Peyer's patch (tissue), 4 donors: ENCODE measurements around the gene SIGLEC10. TPM values are rescaled to one million over a fixed set of nuclear protein-coding genes. Genes with fewer than 3 reads are reported as not detected.

Source experiments
- DNase-seq, 3 donors: peaks; one replicate each; pipeline ENCODE4 v3.0.0-alpha.2; 2017 to 2019
- H3K27ac ChIP-seq, 4 donors: fragments of 200-600 bp; sonication (generic); one replicate each; pipeline ENCODE4 v1.5.1; 2016 to 2019
- H3K27me3 ChIP-seq, 2 donors: fragments of 200-600 bp; sonication (generic); one replicate each; pipeline ENCODE4 v1.5.1; 2019
- H3K36me3 ChIP-seq, 3 donors: fragments of 200-600 bp; sonication (generic); one replicate each; pipeline ENCODE4 v1.5.1; 2016 to 2019
- H3K4me1 ChIP-seq, 4 donors: fragments of 200-600 bp; sonication (generic); one replicate each; pipeline ENCODE4 v1.5.1; 2016 to 2019
- H3K4me3 ChIP-seq, 4 donors: fragments of 200-600 bp; sonication (generic); 1 replicate in 3 of 4; 2 replicates in 1 of 4; pipeline ENCODE4 v1.5.1; 2016 to 2019; ENCODE audit warnings: mild to moderate bottlenecking in 1 of 4
- H3K9me3 ChIP-seq, 4 donors: fragments of 200-600 bp; sonication (generic); one replicate each; pipeline ENCODE4 v1.5.1; 2016 to 2019; ENCODE audit warnings: mild to moderate bottlenecking in 1 of 4
- POLR2A ChIP-seq, 2 donors: fragments of 450-650 bp; IDR thresholded peaks; one replicate each; pipeline ENCODE4 v1.5.1; 2017; ENCODE audit warnings: antibody characterized with exemption in 2 of 2, mild to moderate bottlenecking in 2 of 2, moderate library complexity in 2 of 2
- total RNA-seq, 4 donors: library from RNA; depleted of rRNA; stranded (reverse); fragments of >200 nt; gene quantifications; one replicate each; pipeline ENCODE4 v1.1.0, GENCODE V29; 2016
- TF ChIP-seq, protein P1 (sequence below), 6 experiments: fragments of 450-650 bp in 4 of 6; fragments of 200-600 bp in 2 of 6; sonication (generic) in 1 of 6; IDR thresholded peaks; one replicate each; pipeline ENCODE4 v1.5.1; 2017 to 2019; ENCODE audit warnings: antibody characterized with exemption in 6 of 6, mild to moderate bottlenecking in 3 of 6, moderate library complexity in 1 of 6

Gene SIGLEC10
- total RNA-seq, 4 donors from 2014 or later = 0.53 to 35.5 (median 3.0) TPM

DNA sequence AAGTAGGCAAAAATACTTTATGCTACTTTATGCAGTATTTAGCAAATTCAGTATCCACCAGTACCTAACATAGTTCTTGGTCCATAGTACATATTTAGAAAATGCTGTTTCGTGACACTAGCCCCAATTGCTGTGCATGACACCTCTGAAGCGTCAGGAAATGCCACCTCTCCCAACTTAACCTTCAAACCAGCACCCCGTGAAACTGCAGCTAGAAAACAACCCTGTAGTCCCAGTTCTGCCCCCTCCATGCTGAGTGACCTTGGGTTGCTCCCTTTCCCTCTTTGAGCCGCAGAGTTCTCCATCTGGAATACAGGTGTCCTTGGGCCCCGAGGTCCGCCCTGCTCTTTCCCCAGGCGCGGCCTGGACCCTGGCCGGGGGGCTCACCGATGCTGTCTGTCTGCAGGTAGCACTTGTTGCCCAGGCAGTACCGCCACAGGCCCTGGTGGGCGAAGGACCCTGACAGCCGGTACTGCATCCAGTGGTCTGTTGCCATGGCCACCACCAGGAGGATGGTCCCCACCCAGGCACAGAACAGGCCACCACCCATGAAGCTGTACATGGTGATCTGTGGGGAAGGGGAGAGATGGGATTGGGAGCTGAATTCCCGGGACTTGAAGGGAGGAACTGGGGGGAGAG, 30.4 kb downstream of the SIGLEC10 start:
- H3K27ac ChIP-seq = no peak overlapping the region
- no peaks in the 10 kb centered on the region for H3K36me3 ChIP-seq
- no peak overlapping the region for H3K4me3 ChIP-seq
- no peak for DNase-seq
- H3K9me3 ChIP-seq = no peaks in the 10 kb centered on the region
- no peak for TF ChIP-seq POLR2A (IDR thresholded peaks at IDR 0.05)
- TF ChIP-seq, protein P1, sequence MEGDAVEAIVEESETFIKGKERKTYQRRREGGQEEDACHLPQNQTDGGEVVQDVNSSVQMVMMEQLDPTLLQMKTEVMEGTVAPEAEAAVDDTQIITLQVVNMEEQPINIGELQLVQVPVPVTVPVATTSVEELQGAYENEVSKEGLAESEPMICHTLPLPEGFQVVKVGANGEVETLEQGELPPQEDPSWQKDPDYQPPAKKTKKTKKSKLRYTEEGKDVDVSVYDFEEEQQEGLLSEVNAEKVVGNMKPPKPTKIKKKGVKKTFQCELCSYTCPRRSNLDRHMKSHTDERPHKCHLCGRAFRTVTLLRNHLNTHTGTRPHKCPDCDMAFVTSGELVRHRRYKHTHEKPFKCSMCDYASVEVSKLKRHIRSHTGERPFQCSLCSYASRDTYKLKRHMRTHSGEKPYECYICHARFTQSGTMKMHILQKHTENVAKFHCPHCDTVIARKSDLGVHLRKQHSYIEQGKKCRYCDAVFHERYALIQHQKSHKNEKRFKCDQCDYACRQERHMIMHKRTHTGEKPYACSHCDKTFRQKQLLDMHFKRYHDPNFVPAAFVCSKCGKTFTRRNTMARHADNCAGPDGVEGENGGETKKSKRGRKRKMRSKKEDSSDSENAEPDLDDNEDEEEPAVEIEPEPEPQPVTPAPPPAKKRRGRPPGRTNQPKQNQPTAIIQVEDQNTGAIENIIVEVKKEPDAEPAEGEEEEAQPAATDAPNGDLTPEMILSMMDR (IDR thresholded peaks at IDR 0.05) = no peak
- no peaks in the 10 kb centered on the region for H3K4me1 ChIP-seq
- no peaks in the 10 kb centered on the region for H3K27me3 ChIP-seq

DNA sequence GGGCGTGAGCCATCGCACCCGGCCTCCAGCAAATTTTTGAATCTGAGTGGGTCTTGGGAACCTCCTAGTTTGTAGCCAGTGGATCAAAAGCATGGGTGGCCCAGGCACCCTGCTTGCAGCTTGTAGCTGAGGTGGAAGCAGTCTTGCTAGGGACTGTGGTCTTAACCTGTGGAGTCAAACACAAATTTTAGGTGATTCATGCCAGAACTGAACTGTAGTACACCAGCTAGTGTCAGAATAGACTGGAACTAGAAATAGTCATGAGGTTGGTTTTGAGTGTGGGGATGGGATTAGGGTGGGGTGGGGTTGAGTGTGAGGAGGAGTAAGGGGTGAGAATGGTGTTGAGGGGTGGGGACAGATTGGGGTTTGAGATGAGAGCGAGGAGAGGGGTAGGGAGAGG, 35.4 kb downstream of the SIGLEC10 start:
- Histone ChIP-seq H3K9me3 (peaks cover 0 to 7% (median 0%) of the 10 kb centered on the region in 4 donors), H3K36me3 (no peaks in the 10 kb centered on the region), H3K27me3 (no peaks in the 10 kb centered on the region), H3K27ac (no peak overlapping the region), H3K4me1 (no peaks in the 10 kb centered on the region), H3K4me3 (no peak overlapping the region)
- TF ChIP-seq, protein P1 (IDR thresholded peaks at IDR 0.05) = no peak
- TF ChIP-seq POLR2A (IDR thresholded peaks at IDR 0.05) = no peak
- DNase-seq = no peak

DNA sequence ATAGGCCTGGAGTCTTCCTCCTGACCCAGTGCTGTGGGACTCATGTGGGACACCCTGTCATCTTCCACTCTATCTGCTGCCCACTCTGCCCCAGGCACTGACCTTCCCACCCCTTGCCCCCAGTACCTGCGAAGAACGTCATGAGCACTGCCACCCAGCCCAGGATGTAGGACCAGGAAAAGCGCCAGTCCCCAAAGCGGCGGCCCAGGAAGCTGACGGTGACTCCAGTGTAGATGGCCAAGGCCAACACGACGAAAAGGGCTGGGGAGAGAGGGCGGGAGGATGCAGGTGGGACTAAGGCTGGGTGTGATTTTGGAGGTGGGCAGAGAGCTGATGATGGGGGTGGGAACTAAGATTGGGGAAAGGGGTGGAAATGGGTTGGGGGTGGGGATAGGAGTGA, 37.1 kb downstream of the SIGLEC10 start:
- no peak overlapping the region for H3K27ac ChIP-seq
- H3K9me3 ChIP-seq = peaks cover 0 to 7% (median 0%) of the 10 kb centered on the region in 4 donors
- TF ChIP-seq, protein P1 (IDR thresholded peaks at IDR 0.05) = no peak
- no peak for TF ChIP-seq POLR2A (IDR thresholded peaks at IDR 0.05)
- H3K4me1 ChIP-seq = no peaks in the 10 kb centered on the region
- H3K36me3 ChIP-seq = no peaks in the 10 kb centered on the region
- H3K27me3 ChIP-seq = no peaks in the 10 kb centered on the region
- no peak overlapping the region for H3K4me3 ChIP-seq
- no peak for DNase-seq

DNA sequence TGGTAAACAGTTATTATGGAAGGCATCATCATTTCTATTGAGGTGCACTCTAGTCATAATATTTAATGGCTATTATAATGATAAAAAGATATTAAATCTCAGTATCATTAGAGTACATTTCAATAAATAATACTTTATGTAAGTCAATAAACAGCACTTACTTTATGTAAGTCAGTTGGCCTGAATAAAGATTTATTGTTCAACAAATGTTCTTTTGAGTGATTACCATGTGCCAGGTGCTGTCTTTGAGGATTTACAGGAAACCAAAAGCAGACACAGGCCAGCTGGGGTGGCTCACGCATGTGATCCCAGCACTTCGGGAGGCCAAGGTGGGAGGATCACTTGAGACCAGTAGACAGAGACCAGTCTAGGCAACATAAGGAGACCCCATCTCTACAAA, 40.0 kb downstream of the SIGLEC10 start:
- no peaks in the 10 kb centered on the region for H3K36me3 ChIP-seq
- no peak overlapping the region for H3K4me3 ChIP-seq
- H3K27ac ChIP-seq = no peak overlapping the region
- no peak for DNase-seq
- TF ChIP-seq, protein P1 (IDR thresholded peaks at IDR 0.05) = no peak
- TF ChIP-seq POLR2A (IDR thresholded peaks at IDR 0.05) = no peak
- peaks cover 0 to 7% (median 0%) of the 10 kb centered on the region in 4 donors for H3K9me3 ChIP-seq
- H3K4me1 ChIP-seq = no peaks in the 10 kb centered on the region
- H3K27me3 ChIP-seq = no peaks in the 10 kb centered on the region

DNA sequence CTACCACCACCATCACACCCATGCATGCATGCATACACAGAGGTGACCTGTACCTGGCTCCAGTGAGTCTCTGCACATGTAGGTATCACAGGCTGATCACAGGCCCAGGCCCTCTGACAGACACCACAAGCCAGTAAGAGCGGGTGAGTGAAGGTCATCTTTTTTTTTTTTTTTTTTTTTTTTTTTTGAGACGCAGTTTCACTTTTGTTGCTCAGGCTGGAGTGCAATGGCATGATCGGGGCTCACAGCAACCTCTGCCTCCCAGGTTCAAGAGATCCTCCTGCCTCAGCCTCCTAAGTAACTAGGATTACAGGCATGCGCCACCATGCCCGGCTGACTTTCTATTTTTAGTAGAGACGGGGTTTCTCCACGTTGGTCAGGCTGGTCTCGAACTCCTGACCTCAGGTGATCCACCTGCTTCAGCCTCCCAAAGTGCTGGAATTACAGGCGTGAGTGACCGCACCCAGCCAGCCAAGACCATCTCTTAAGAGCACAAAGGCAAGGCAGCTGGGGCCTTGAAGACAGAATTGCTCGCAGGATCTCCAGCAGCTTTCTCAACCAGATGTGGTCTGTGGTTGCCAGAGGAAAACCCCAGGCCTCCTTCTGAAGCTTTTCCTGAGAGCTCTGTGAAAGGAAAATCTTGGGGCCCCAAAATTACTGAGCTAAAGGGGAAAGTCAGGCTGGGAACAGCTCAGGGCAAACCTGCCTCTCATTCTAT, 41.8 kb downstream of the SIGLEC10 start:
- TF ChIP-seq, protein P1 (IDR thresholded peaks at IDR 0.05) = no peak
- TF ChIP-seq POLR2A (IDR thresholded peaks at IDR 0.05) = no peak
- Histone ChIP-seq H3K36me3 (no peaks in the 10 kb centered on the region), H3K9me3 (no peaks in the 10 kb centered on the region), H3K4me3 (no peak overlapping the region), H3K27me3 (no peaks in the 10 kb centered on the region), H3K27ac (no peak overlapping the region), H3K4me1 (no peaks in the 10 kb centered on the region)
- DNase-seq = no peak
